ENCODE data around the gene ETV3. TPM values are rescaled to one million over a fixed set of nuclear protein-coding genes. Genes with fewer than 3 reads are reported as not detected.
A peak's percentile ranks its signal among the peaks of the same experiment; 100 is the strongest.
"Not testable (repeated sequence)": the region's sequence is repeated elsewhere in the genome, so short reads cannot be mapped to it uniquely, and the experiment has no call there.

The ETV3 gene
- total RNA-seq, 1 experiment from 2014 or later, result 7.3 TPM

- DNase-seq (ENCODE audit: low read depth), result peak; percentile 19
- in situ Hi-C loops (cut with HindIII; ENCODE audit: low pct_unique_long_range_greater_than_20kb, low sequenced_read_pairs), result no loop called here
Measured at GRCh38 chr1:157104598-157105293, 33.4 kb downstream of the ETV3 start.

- in situ Hi-C loops (cut with HindIII; ENCODE audit: low pct_unique_long_range_greater_than_20kb, low sequenced_read_pairs), result no loop called here
- no peak for DNase-seq (ENCODE audit: low read depth)
Measured at GRCh38 chr1:157103268-157103667, 34.9 kb downstream of the ETV3 start.

GRCh38 chr1:157101149-157101548 is 37.0 kb downstream of the ETV3 start:
- in situ Hi-C loops (cut with HindIII; ENCODE audit: low pct_unique_long_range_greater_than_20kb, low sequenced_read_pairs), result no loop called here
- no peak for DNase-seq (ENCODE audit: low read depth)

GRCh38 chr1:157099633-157100009 is 38.6 kb downstream of the ETV3 start, which contains the start of gene ETV3L:
TSS of gene ETV3L (minus strand) at chr1:157099808. CDS start at chr1:157099523, 285 bp downstream.
- in situ Hi-C loops (cut with HindIII; ENCODE audit: low pct_unique_long_range_greater_than_20kb, low sequenced_read_pairs), result no loop called here
- DNase-seq (ENCODE audit: low read depth), result no peak

GRCh38 chr1:157098987-157099632 is 39.1 kb downstream of the ETV3 start:
- in situ Hi-C loops (cut with HindIII; ENCODE audit: low pct_unique_long_range_greater_than_20kb, low sequenced_read_pairs), result not testable (repeated sequence)

GRCh38 chr1:157098519-157098918 is 39.7 kb downstream of the ETV3 start:
- in situ Hi-C loops (cut with HindIII; ENCODE audit: low pct_unique_long_range_greater_than_20kb, low sequenced_read_pairs), result no loop called here
- no peak for DNase-seq (ENCODE audit: low read depth)

More at GRCh38 chr1:157098987-157099632, 39.1 kb downstream of the ETV3 start:
- not testable (repeated sequence) for DNase-seq (ENCODE audit: low read depth)

GRCh38 chr1:157097692-157098091 is 40.5 kb downstream of the ETV3 start:
- in situ Hi-C loops (cut with HindIII; ENCODE audit: low pct_unique_long_range_greater_than_20kb, low sequenced_read_pairs), result no loop called here

GRCh38 chr1:157096881-157097280 is 41.3 kb downstream of the ETV3 start:
- in situ Hi-C loops (cut with HindIII; ENCODE audit: low pct_unique_long_range_greater_than_20kb, low sequenced_read_pairs), result no loop called here
- no peak for DNase-seq (ENCODE audit: low read depth)

More at GRCh38 chr1:157097692-157098091, 40.5 kb downstream of the ETV3 start:
- no peak for DNase-seq (ENCODE audit: low read depth)

GRCh38 chr1:157095551-157095950 is 42.6 kb downstream of the ETV3 start:
- in situ Hi-C loops (cut with HindIII; ENCODE audit: low pct_unique_long_range_greater_than_20kb, low sequenced_read_pairs), result no loop called here
- no peak for DNase-seq (ENCODE audit: low read depth)

GRCh38 chr1:157095091-157095490 is 43.1 kb downstream of the ETV3 start:
- in situ Hi-C loops (cut with HindIII; ENCODE audit: low pct_unique_long_range_greater_than_20kb, low sequenced_read_pairs), result no loop called here
- no peak for DNase-seq (ENCODE audit: low read depth)

GRCh38 chr1:157092831-157093230 is 45.4 kb downstream of the ETV3 start:
- in situ Hi-C loops (cut with HindIII; ENCODE audit: low pct_unique_long_range_greater_than_20kb, low sequenced_read_pairs), result no loop called here
- DNase-seq (ENCODE audit: low read depth), result no peak

- DNase-seq (ENCODE audit: low read depth), result no peak
- in situ Hi-C loops (cut with HindIII; ENCODE audit: low pct_unique_long_range_greater_than_20kb, low sequenced_read_pairs), result no loop called here
Measured at GRCh38 chr1:157091668-157092273, 46.4 kb downstream of the ETV3 start.

GRCh38 chr1:157091186-157091585 is 47.0 kb downstream of the ETV3 start:
- no peak for DNase-seq (ENCODE audit: low read depth)

GRCh38 chr1:157090771-157091170 is 47.4 kb downstream of the ETV3 start:
- no peak for DNase-seq (ENCODE audit: low read depth)
- in situ Hi-C loops (cut with HindIII; ENCODE audit: low pct_unique_long_range_greater_than_20kb, low sequenced_read_pairs), result no loop called here

More at GRCh38 chr1:157091186-157091585, 47.0 kb downstream of the ETV3 start:
- in situ Hi-C loops (cut with HindIII; ENCODE audit: low pct_unique_long_range_greater_than_20kb, low sequenced_read_pairs), result no loop called here

GRCh38 chr1:157090196-157090647 is 48.0 kb downstream of the ETV3 start:
- in situ Hi-C loops (cut with HindIII; ENCODE audit: low pct_unique_long_range_greater_than_20kb, low sequenced_read_pairs), result no loop called here
- peak; percentile 53 for DNase-seq (ENCODE audit: low read depth)

- in situ Hi-C loops (cut with HindIII; ENCODE audit: low pct_unique_long_range_greater_than_20kb, low sequenced_read_pairs), result no loop called here
- no peak for DNase-seq (ENCODE audit: low read depth)
Measured at GRCh38 chr1:157089789-157090188, 48.4 kb downstream of the ETV3 start.

GRCh38 chr1:157088607-157089006 is 49.6 kb downstream of the ETV3 start:
- in situ Hi-C loops (cut with HindIII; ENCODE audit: low pct_unique_long_range_greater_than_20kb, low sequenced_read_pairs), result no loop called here
- no peak for DNase-seq (ENCODE audit: low read depth)

- in situ Hi-C loops (cut with HindIII; ENCODE audit: low pct_unique_long_range_greater_than_20kb, low sequenced_read_pairs), result no loop called here
Measured at GRCh38 chr1:157087030-157087429, 51.2 kb downstream of the ETV3 start.

GRCh38 chr1:157086299-157086698 is 51.9 kb downstream of the ETV3 start:
- no peak for DNase-seq (ENCODE audit: low read depth)
- in situ Hi-C loops (cut with HindIII; ENCODE audit: low pct_unique_long_range_greater_than_20kb, low sequenced_read_pairs), result no loop called here

More at GRCh38 chr1:157087030-157087429, 51.2 kb downstream of the ETV3 start:
- no peak for DNase-seq (ENCODE audit: low read depth)

Measured in Caki2 (cell line).